H54 (cell line): ENCODE measurements around the gene FOSL1.

Source experiments
- DNase-seq: peaks from one replicate; pipeline ENCODE4 v3.0.0; 2011; ENCODE audit warnings: low spot score, mixed read lengths; ENCODE audit not compliant: insufficient read length
- FAIRE-seq: peaks from 3 replicates; lab custom pipeline; 2011; peaks lifted over from hg19 to GRCh38; lab: Jason Lieb, UNC
- POLR2A ChIP-seq: IDR thresholded peaks from 2 replicates; pipeline ENCODE4 v1.6.1; 2011; ENCODE audit warnings: low read depth, mild to moderate bottlenecking, low read length

FOSL1 gene

DNA sequence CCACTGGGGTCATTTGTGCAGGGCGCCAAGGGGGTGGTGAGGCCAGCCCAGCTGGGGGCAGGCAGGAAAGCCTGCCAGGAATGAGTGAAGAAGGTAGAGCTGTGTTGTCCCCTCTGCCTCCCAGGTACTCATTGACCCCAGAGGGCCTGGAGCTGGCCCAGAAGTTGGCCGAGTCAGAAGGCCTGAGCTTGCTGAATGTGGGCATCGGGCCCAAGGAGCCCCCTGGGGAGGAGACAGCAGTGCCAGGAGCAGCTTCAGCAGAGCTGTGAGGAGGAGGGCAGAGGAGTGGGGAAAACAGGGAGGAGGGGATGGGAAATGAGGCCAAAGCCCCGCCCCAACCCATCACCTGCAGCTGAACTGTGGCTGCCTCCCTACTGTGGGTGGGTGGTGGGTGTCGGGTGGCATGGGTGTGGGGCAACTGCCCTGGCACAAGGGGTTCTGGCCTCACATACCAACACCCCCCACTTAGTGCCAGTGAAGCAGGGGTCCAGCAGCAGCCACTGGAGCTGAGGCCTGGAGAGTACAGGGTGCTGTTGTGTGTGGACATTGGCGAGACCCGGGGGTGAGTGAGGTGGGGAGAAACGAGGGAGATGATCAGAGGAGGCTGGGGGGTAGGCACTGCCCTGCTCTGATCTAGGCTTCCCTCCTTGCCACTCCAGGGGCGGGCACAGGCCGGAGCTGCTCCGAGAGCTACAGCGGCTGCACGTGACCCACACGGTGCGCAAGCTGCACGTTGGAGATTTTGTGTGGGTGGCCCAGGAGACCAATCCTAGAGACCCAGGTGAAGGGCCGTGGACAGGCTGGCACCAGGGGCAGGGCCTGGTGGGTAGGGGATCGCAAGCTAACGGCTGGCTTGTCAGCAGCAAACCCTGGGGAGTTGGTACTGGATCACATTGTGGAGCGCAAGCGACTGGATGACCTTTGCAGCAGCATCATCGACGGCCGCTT is 37.0 kb downstream of the FOSL1 start:
- no peak for TF ChIP-seq POLR2A
- no peak for DNase-seq
- no peak for FAIRE-seq

DNA sequence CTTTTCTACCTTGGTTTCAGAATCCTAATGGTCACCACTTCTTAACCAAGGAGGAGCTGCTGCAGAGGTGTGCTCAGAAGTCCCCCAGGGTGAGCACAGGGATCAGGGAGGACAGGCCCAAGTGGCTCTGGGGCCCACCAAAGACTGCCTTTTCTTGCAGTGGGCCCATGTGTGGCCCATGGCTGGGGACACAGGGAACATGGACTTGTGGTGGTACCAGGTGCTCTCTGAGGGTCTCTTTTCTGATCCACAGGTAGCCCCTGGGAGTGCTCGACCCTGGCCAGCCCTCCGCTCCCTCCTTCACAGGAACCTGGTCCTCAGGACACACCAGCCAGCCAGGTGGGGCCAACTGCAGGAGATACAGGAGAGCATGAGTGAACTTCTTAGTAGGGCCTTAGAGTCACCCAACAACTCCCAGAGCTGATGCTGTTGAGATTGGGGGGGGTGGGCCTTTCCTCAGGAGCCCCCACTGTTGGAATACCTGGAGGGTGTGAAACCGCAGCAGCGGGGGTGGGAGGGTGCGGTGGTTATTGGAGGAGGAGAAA is 37.9 kb downstream of the FOSL1 start:
- FAIRE-seq: no peak
- no peak for TF ChIP-seq POLR2A
- DNase-seq: no peak

DNA sequence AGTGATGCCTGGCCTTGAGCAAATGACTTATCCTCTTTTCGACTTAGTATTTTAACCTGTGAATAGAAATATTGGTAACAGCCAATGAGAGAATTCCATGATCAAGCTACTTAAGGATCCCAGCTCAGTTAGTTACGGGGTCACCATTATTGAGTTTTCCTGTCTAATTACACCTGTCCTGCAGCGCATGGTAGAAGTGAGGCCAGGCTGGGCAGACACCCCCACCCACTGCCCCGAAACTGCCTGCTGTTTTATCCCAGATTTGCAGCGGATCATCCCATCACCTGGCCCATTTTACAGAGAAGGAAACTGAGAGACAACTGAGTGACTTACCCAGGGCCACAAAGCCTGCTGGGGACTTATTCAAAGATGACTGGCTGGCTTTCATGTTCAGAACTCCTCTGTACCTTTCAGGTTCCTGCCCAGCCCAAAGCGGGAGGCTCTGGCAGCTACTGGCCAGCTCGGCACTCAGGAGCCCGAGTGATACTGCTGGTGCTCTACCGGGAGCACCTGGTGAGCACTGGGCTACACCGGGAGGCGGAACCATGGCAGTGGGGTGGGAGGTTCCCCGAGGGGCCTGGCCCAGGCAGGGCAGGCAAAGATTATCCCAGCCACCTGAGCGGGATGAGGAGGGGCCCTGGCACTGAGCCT is 38.5 kb downstream of the FOSL1 start:
- no peak for TF ChIP-seq POLR2A
- no peak for FAIRE-seq
- DNase-seq: no peak

DNA sequence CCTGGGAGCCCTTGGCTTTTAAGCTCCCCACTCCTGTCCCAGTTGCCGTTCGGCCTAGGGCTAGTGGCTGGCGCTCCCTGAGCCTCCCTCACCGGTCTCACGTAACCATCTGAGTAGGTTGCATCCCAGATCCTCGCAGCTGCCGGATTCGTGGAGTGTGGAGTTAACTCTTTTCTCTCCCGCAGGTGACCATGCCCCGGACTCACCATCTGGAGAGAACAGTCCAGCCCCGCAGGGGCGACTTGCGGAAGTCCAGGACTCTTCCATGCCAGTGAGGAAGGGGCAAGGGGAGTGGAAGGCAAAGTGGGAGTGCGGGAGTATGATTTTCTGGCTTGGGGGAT is 39.1 kb downstream of the FOSL1 start:
- no peak for TF ChIP-seq POLR2A
- DNase-seq (no peak), FAIRE-seq (no peak)

DNA sequence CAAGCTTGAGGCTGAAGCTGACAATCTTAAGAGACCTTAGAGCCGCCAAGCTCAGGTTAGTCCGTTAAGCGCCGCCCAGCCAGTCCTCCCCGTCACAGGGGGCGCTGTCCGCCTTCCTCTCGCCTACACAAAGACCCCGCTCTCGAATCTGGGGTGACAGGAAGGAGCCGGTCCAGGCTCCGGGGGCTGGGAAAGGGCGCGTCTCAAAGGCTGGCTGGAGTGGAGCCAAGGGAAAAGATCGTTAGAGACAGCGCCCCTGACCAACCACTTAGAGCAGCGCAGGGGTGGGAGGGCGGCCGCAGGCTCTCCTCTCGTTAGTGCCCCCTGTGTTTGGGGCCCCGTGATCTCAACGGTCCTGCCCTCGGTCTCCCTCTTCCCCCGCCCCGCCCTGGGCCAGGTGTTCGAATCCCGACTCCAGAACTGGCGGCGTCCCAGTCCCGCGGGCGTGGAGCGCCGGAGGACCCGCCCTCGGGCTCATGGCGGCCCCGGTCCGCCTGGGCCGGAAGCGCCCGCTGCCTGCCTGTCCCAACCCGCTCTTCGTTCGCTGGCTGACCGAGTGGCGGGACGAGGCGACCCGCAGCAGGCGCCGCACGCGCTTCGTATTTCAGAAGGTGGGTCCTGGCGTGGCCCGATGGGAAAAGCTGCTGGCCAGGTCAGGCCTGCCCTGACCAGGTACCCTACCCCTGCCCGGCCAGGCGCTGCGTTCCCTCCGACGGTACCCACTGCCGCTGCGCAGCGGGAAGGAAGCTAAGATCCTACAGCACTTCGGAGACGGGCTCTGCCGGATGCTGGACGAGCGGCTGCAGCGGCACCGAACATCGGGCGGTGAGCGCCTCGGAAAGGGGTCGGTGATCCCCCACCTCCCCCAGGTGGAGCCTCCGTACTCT is 39.7 kb downstream of the FOSL1 start, which contains the start of gene MUS81:
TSS of gene MUS81 (plus strand) at position 156 of the 887 bp plus-strand sequence. CDS start at position 477, 321 bp downstream.
- no peak for FAIRE-seq
- peak; percentile 89 for DNase-seq
- TF ChIP-seq POLR2A: peak; percentile 77

DNA sequence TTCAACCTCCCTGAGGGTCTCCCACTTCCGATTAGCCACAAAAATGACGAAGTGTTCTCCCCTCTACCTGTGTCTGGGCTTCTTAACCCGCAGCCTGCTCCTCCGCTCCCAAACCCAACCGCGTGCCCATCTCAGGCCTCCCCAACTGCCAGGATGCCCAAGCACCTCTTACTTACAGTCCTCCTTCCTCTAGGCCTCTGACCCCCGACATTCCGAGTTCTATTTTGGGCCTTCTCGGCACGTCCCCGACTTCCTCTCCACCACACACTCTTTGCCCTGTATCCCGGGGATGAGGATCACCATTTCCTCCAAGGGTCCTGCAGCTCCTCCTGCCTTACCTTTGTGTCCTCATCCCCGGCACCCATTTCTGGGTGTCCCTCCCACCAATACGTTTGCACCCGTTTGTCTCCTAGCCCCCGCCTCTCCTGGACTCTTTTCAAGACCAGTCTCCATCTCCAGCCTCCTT is 40.3 kb downstream of the FOSL1 start:
- no peak for TF ChIP-seq POLR2A
- no peak for FAIRE-seq

DNA sequence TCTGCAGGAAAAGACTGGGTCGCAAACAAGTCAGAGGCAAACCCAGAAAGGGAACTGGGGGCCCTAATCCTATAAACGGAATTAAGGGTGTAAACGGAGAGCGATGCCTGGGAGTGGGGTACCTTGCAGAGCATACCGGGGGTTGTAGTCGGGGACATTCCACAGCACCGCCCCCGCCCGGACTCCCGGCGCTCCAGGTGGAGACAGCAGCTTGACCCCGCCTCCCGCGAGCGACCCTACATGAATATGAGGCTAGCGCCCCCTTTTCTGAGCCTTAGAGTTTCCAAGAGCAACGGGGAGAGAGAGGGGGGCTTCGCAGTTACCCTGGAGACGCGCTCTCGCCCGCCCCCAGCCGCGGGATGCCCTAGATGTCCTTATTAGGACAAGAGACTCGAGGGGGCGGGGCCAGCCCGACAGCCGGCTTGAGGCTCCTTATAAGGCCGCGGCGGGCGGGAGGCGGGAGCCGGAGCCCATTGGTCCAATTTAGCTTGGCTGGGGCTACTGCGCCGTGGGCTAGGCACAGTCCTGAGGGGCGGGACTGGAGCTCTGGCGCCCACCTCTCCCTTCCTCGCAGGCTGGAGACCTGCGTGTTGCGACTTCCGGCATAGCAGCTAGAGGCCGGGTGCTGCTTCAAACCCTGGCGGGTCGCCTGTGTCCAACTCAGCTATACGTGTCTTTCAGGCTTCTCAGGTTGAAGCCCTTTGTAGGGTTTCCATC is 40.9 kb downstream of the FOSL1 start:
- DNase-seq: peak; percentile 94
- FAIRE-seq: no peak
- peak; percentile 54 for TF ChIP-seq POLR2A

More for the DNA sequence above, 40.3 kb downstream of the FOSL1 start:
- no peak for DNase-seq

DNA sequence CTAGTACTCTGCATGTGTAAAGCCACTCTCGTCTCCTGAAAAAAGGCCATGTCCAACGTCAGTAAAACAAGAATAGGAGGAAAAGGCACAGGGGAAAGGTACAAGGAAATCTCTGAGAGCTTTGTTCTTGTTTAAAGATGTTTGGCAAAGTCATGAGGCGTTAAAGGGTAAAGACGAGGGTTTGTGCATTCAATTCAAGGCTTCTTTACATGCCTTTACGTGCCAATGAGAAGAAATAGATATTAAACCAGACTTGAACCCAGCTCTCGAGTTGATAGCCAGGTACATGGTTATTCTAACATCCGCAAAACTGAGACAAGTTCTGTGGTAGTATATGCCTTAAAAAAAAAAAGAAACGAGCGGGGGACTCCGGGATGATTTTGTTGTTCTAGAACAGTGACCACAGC is 41.5 kb downstream of the FOSL1 start:
- no peak for TF ChIP-seq POLR2A
- no peak for DNase-seq
- FAIRE-seq: no peak

DNA sequence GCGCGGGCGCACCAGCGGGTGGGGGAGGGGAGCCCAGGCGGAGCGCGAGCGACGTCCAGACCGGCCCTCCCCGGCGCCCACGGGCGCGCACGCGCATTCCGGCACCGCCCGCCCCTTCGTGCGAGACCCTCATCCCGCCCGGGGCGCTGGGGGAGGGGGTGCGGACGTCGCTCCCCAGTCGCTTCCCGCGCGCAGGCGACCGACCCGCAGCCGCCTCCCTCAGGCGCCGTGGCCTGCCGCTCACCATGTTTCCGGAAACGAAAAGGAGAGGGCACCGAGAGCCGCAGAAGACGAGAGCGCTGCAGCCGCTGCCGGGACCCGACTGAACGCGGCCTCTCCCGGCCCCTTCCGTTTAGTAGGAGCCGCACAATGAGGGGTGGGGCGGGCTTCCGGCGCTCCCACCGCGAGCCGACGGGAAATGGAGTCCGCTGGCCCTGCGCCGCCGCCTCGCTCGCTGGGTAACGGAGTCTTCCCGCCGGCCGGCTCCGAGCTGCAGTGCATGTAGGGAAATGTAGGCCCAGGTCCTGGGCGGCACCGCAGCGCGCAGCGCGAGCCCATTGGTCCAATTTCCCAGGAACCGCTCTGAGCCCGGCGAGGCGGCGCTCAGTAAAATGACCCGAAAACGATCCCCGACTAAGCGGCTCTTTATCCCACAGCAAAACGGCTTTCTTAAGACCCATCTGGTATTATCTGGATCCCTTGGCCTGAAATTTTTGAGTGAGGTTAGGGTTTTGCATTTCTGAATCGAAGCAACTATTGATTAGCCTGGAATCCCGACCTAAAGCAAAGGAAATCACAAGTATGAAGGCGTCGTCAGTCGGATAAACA is 42.1 kb downstream of the FOSL1 start, which contains the start of gene CFL1:
TSS of gene CFL1 (minus strand) at position 328 of the 828 bp plus-strand sequence. CDS start at position 247, 81 bp downstream.
- FAIRE-seq (no peak), DNase-seq (peak; percentile 86)
- peak; percentile 99 for TF ChIP-seq POLR2A

DNA sequence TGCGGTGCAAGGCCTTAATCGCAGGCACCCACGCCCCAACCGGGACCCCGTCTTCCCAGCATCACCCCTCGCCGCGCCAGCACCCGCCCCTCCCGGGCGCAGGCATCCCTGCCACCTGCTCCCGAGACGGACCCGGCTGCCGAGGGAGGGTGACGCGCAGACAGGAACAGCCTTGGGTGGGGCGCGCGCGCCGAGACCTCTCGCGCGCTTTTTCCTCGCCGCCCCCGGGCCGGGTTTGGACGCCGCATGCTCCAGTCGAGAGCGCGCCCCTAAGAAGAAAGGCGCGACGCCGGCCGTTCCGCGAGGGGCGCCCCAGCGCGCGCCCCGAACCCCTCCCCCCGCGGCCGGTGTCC is 42.7 kb downstream of the FOSL1 start:
- DNase-seq (no peak), FAIRE-seq (no peak)

DNA sequence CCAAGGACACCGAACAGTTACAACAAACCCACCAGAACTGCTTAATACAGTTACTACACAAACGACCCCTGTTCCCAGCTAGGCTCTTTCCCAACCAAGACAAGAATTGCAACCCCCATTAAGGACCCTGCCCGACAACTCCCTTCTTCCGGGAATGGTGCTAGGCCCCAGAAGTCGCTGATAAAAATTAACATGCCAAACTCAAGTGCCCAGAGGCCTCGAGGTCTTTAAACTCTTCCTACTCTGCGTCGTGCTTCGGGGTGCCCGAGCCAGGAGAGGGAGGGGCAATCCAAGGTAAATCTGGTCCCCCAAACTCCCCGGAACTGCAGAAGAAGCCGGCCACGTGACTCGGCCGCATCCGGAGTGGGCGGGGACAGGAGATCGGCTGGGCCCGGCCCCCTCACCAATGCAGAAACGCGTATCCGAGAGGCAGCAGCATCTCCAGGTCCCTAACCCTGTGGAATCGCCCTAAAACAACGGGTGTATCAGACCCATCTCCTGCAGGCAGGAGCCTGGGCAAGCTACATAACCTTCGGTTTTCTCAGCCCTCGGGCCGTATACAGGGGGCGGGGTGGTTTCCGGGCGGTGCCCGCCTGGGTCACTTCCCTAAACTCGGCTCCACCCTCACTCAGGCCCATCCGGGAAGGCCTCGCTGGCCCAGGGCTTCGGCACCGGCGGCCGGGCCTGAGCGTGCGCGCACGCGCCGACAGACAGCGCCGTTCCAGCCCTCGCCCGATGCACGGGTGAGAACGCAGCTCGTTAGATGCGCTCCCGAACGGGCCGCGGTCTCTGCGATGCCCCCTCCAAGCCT is 43.3 kb downstream of the FOSL1 start:
- DNase-seq (peak; percentile 44), FAIRE-seq (no peak)
- peak; percentile 60 for TF ChIP-seq POLR2A

More for the DNA sequence above, 42.7 kb downstream of the FOSL1 start:
- TF ChIP-seq POLR2A: no peak
